Stimulated activated naive CD8-positive, alpha-beta T cell treated with anti-CD3 and anti-CD28 coated beads, Interleukin-15, Interleukin-2, amounts not matched to agents 100 ng/mL and 50 ng/mL, for 24 hours (primary cell): ENCODE data around the gene RUFY1.
"Not testable (repeated sequence)": the region's sequence is repeated elsewhere in the genome, so short reads cannot be mapped to it uniquely, and the experiment has no call there.

ENCODE experiments used
- H3K27ac Mint-ChIP-seq: one replicate; pipeline ENCODE4 v1.8.0; 2021; ENCODE audit warnings: mild to moderate bottlenecking, mixed read lengths
- H3K27me3 Mint-ChIP-seq: one replicate; pipeline ENCODE4 v1.8.0; 2021; ENCODE audit warnings: mixed read lengths
- H3K36me3 Mint-ChIP-seq: one replicate; pipeline ENCODE4 v1.8.0; 2021; ENCODE audit warnings: low read depth, mixed read lengths
- H3K4me1 Mint-ChIP-seq: one replicate; pipeline ENCODE4 v1.8.0; 2021; ENCODE audit warnings: low read depth, mixed read lengths
- H3K4me3 Mint-ChIP-seq: one replicate; pipeline ENCODE4 v1.8.0; 2021; ENCODE audit warnings: mild to moderate bottlenecking, mixed read lengths
- H3K9me3 Mint-ChIP-seq: one replicate; pipeline ENCODE4 v1.8.0; 2021; ENCODE audit warnings: mixed read lengths

The RUFY1 gene

GRCh38 chr5:179642626-179643025 is 92.3 kb downstream of the RUFY1 start:
- not testable (repeated sequence) for H3K27ac Mint-ChIP-seq, H3K4me1 Mint-ChIP-seq, H3K27me3 Mint-ChIP-seq, H3K4me3 Mint-ChIP-seq, H3K9me3 Mint-ChIP-seq, H3K36me3 Mint-ChIP-seq

GRCh38 chr5:179643141-179643920 is 93.0 kb downstream of the RUFY1 start:
- not testable (repeated sequence) for H3K27me3 Mint-ChIP-seq, H3K27ac Mint-ChIP-seq, H3K36me3 Mint-ChIP-seq, H3K4me1 Mint-ChIP-seq, H3K4me3 Mint-ChIP-seq, H3K9me3 Mint-ChIP-seq

- not testable (repeated sequence) for H3K36me3 Mint-ChIP-seq, H3K27me3 Mint-ChIP-seq, H3K4me1 Mint-ChIP-seq, H3K4me3 Mint-ChIP-seq, H3K27ac Mint-ChIP-seq, H3K9me3 Mint-ChIP-seq
These were observed 94.4 kb downstream of the RUFY1 start for GRCh38 chr5:179644766-179645165.

- Mint-ChIP-seq H3K36me3 (no peaks in the 10 kb centered on the region), H3K27me3 (no peaks in the 10 kb centered on the region), H3K27ac (no peak overlapping the region)
These were observed 98.1 kb downstream of the RUFY1 start for GRCh38 chr5:179648410-179648809.

GRCh38 chr5:179649166-179649703 is 98.9 kb downstream of the RUFY1 start:
- not testable (repeated sequence) for H3K27me3 Mint-ChIP-seq, H3K36me3 Mint-ChIP-seq, H3K4me3 Mint-ChIP-seq, H3K27ac Mint-ChIP-seq, H3K9me3 Mint-ChIP-seq, H3K4me1 Mint-ChIP-seq

More at GRCh38 chr5:179648410-179648809, 98.1 kb downstream of the RUFY1 start:
- H3K9me3 Mint-ChIP-seq: no peaks in the 10 kb centered on the region
- no peaks in the 10 kb centered on the region for H3K4me1 Mint-ChIP-seq
- H3K4me3 Mint-ChIP-seq: no peak overlapping the region

- H3K9me3 Mint-ChIP-seq, H3K36me3 Mint-ChIP-seq, H3K27me3 Mint-ChIP-seq, H3K27ac Mint-ChIP-seq, H3K4me1 Mint-ChIP-seq, H3K4me3 Mint-ChIP-seq: not testable (repeated sequence)
These were observed 99.9 kb downstream of the RUFY1 start for GRCh38 chr5:179650245-179650644.

- H3K4me1 Mint-ChIP-seq, H3K36me3 Mint-ChIP-seq, H3K4me3 Mint-ChIP-seq, H3K27ac Mint-ChIP-seq, H3K27me3 Mint-ChIP-seq, H3K9me3 Mint-ChIP-seq: not testable (repeated sequence)
These were observed 102.8 kb downstream of the RUFY1 start for GRCh38 chr5:179653135-179653534.

GRCh38 chr5:179657302-179658178 is 107.2 kb downstream of the RUFY1 start:
- H3K27me3 Mint-ChIP-seq, H3K36me3 Mint-ChIP-seq, H3K27ac Mint-ChIP-seq, H3K4me3 Mint-ChIP-seq, H3K9me3 Mint-ChIP-seq, H3K4me1 Mint-ChIP-seq: not testable (repeated sequence)

GRCh38 chr5:179658179-179658856 is 108.0 kb downstream of the RUFY1 start:
- not testable (repeated sequence) for H3K4me1 Mint-ChIP-seq, H3K36me3 Mint-ChIP-seq, H3K27me3 Mint-ChIP-seq, H3K27ac Mint-ChIP-seq, H3K9me3 Mint-ChIP-seq
- H3K4me3 Mint-ChIP-seq: peak overlapping the region; percentile 78
